ENCODE measurements around the gene UBE2D2. TPM values are rescaled to one million over a fixed set of nuclear protein-coding genes. Genes with fewer than 3 reads are reported as not detected.
A peak's percentile ranks its signal among the peaks of the same experiment; 100 is the strongest.

UBE2D2 gene
- total RNA-seq, 4 donors from 2014 or later, result 98.5 to 199 (median 131) TPM

- in situ Hi-C loops (cut with MboI; ENCODE audit: low sequenced_read_pairs in 4 of 4), result no loop called here
- ATAC-seq, result peak; percentile 35 to 56
- peaks cover 69 to 70% of the 10 kb centered on the region in 2 donors for H3K4me1 ChIP-seq
Observed at GRCh38 chr5:139651853-139652787, 91.0 kb downstream of the UBE2D2 start.

GRCh38 chr5:139652788-139653241 is 91.7 kb downstream of the UBE2D2 start:
- H3K27me3 ChIP-seq, result no peaks in the 10 kb centered on the region
- DNase-seq (no peak), ATAC-seq (no peak)
- intact Hi-C loops (cut with DNase I; ENCODE audit: low total_unique reads) (loop anchor here (1.0 kb wide), 1 partner anchor 32 kb away; no protein-coding TSS in a partner anchor), in situ Hi-C loops (cut with MboI; ENCODE audit: low sequenced_read_pairs in 4 of 4) (no loop called here)
- no peaks in the 10 kb centered on the region for H3K36me3 ChIP-seq
- peak overlapping the region; percentile 20 to 77 (median 33) for H3K4me3 ChIP-seq
- H3K4me1 ChIP-seq, result peaks cover 68 to 69% of the 10 kb centered on the region in 2 donors
- TF ChIP-seq POLR2A (IDR thresholded peaks at IDR 0.05), result no peak
- TF ChIP-seq CTCF (IDR thresholded peaks at IDR 0.05 in 4 of 5, conservative IDR thresholded peaks at IDR 0.05 in 1 of 5), result no peak
- peak overlapping the region; percentile 97 to 99 (median 98) for H3K27ac ChIP-seq
- no peaks in the 10 kb centered on the region for H3K9me3 ChIP-seq

More at GRCh38 chr5:139651853-139652787, 91.0 kb downstream of the UBE2D2 start:
- Histone ChIP-seq H3K27me3 (no peaks in the 10 kb centered on the region), H3K27ac (peak overlapping the region; percentile 97 to 99 (median 98)), H3K36me3 (no peaks in the 10 kb centered on the region), H3K4me3 (peak overlapping the region; percentile 27 to 77 (median 36)), H3K9me3 (no peaks in the 10 kb centered on the region)
- peak; percentile 83 to 92 for DNase-seq
- intact Hi-C loops (cut with DNase I; ENCODE audit: low total_unique reads), result loop anchor here (1.0 kb wide), 1 partner anchor 33 kb away; no protein-coding TSS in a partner anchor
- TF ChIP-seq POLR2A (IDR thresholded peaks at IDR 0.05) (peak; percentile 53 to 87), CTCF (IDR thresholded peaks at IDR 0.05 in 4 of 5, conservative IDR thresholded peaks at IDR 0.05 in 1 of 5) (no peak)

GRCh38 chr5:139653616-139654015 is 92.5 kb downstream of the UBE2D2 start:
- no peak for TF ChIP-seq CTCF (IDR thresholded peaks at IDR 0.05 in 4 of 5, conservative IDR thresholded peaks at IDR 0.05 in 1 of 5)
- no peak for TF ChIP-seq POLR2A (IDR thresholded peaks at IDR 0.05)
- Histone ChIP-seq H3K9me3 (no peaks in the 10 kb centered on the region), H3K27me3 (no peaks in the 10 kb centered on the region), H3K27ac (peak overlapping the region; percentile 97 to 99 (median 98)), H3K4me3 (peak overlapping the region in 2 of 4 donors; percentile 20 to 38), H3K4me1 (peaks cover 76% of the 10 kb centered on the region in 2 donors), H3K36me3 (no peaks in the 10 kb centered on the region)
- intact Hi-C loops (cut with DNase I; ENCODE audit: low total_unique reads), result no loop called here
- ATAC-seq (no peak), DNase-seq (no peak)
- in situ Hi-C loops (cut with MboI; ENCODE audit: low sequenced_read_pairs in 4 of 4), result no loop called here

- no peak for ATAC-seq
- intact Hi-C loops (cut with DNase I; ENCODE audit: low total_unique reads), result no loop called here
Observed at GRCh38 chr5:139654464-139654863, 93.3 kb downstream of the UBE2D2 start.

More at GRCh38 chr5:139654464-139654863, 93.3 kb downstream of the UBE2D2 start:
- H3K4me3 ChIP-seq, result peak overlapping the region in 1 of 4 donors; percentile 39
- no peaks in the 10 kb centered on the region for H3K27me3 ChIP-seq
- peaks cover 84 to 85% of the 10 kb centered on the region in 2 donors for H3K4me1 ChIP-seq
- H3K9me3 ChIP-seq, result no peaks in the 10 kb centered on the region
- in situ Hi-C loops (cut with MboI; ENCODE audit: low sequenced_read_pairs in 4 of 4), result no loop called here
- no peak for DNase-seq
- H3K27ac ChIP-seq, result peak overlapping the region; percentile 97 to 99 (median 98)
- TF ChIP-seq POLR2A (IDR thresholded peaks at IDR 0.05), result no peak
- no peak for TF ChIP-seq CTCF (IDR thresholded peaks at IDR 0.05 in 4 of 5, conservative IDR thresholded peaks at IDR 0.05 in 1 of 5)
- no peaks in the 10 kb centered on the region for H3K36me3 ChIP-seq

Measured in gastrocnemius medialis (tissue), 4 donors.